Loucy (cell line): Measurements from ENCODE around the gene IGFBP5.

Source experiments
- EZH2phosphoT487 ChIP-seq: fragments of 200-600 bp; IDR thresholded peaks from 2 replicates; pipeline ENCODE4 v1.6.1; 2018; ENCODE audit warnings: antibody characterized with exemption, mild to moderate bottlenecking, moderate library complexity, borderline replicate concordance
- TF ChIP-seq, protein P1 (sequence below): fragments of 200-600 bp; sonication (generic); conservative IDR thresholded peaks from 2 replicates; pipeline ENCODE4 v1.5.1; 2014; ENCODE audit warnings: mild to moderate bottlenecking, antibody characterized with exemption, low read length

DNA sequence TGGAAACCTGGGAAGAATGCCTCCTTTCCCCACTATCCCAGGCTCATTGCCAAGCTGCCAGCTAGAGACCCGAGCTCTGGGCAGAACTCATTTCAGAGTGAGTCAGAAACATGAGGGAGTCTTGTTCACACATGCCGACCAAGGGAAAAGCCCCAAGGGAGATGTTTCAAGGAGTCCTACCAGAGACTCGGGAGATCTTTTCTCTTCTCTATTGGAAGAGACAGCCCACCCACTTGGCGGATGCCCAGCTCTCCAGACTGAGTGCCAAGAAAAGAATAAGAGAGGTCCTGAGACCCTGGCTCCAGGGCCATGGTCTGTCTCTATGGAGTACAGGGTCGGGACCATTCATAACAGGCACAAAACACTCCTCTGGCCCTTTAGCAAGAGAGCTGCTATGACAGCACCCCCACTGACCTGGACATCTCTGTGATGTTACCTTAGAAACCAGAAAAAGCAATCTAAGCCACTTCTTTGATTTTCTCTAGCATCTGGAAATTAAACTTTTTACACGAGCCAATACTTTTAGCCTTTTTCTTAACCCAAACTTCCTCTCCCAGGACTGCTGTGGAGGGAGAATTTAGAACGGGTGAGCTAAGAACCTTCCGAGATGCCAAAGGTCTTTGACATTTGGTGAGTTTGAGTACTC, 18.5 kb upstream of the IGFBP5 start:
- TF ChIP-seq, protein P1, sequence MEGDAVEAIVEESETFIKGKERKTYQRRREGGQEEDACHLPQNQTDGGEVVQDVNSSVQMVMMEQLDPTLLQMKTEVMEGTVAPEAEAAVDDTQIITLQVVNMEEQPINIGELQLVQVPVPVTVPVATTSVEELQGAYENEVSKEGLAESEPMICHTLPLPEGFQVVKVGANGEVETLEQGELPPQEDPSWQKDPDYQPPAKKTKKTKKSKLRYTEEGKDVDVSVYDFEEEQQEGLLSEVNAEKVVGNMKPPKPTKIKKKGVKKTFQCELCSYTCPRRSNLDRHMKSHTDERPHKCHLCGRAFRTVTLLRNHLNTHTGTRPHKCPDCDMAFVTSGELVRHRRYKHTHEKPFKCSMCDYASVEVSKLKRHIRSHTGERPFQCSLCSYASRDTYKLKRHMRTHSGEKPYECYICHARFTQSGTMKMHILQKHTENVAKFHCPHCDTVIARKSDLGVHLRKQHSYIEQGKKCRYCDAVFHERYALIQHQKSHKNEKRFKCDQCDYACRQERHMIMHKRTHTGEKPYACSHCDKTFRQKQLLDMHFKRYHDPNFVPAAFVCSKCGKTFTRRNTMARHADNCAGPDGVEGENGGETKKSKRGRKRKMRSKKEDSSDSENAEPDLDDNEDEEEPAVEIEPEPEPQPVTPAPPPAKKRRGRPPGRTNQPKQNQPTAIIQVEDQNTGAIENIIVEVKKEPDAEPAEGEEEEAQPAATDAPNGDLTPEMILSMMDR, result no peak
- TF ChIP-seq EZH2phosphoT487, result no peak
